NCI-H1417 (cell line): ENCODE measurements around the gene RBMS1.
A peak's percentile ranks its signal among the peaks of the same experiment; 100 is the strongest.
"Not testable (repeated sequence)": the region's sequence is repeated elsewhere in the genome, so short reads cannot be mapped to it uniquely, and the experiment has no call there.

Experiments used
- DNase-seq, 3 experiments: peaks; one replicate each; lab custom pipeline; 2025; lab: John Stamatoyannopoulos, UW

Gene RBMS1

GRCh38 chr2:160469621-160470204 is 23.9 kb downstream of the RBMS1 start:
- DNase-seq = no peak

- no peak for DNase-seq
Measured at GRCh38 chr2:160469164-160469563, 24.4 kb downstream of the RBMS1 start.

- DNase-seq = no peak
Measured at GRCh38 chr2:160467086-160467485, 26.5 kb downstream of the RBMS1 start.

- peak in 1 of 3 experiments; percentile 1 for DNase-seq
Measured at GRCh38 chr2:160465406-160465805, 28.2 kb downstream of the RBMS1 start.

GRCh38 chr2:160465002-160465401 is 28.6 kb downstream of the RBMS1 start:
- no peak for DNase-seq

GRCh38 chr2:160464017-160464416 is 29.6 kb downstream of the RBMS1 start:
- no peak for DNase-seq

GRCh38 chr2:160463245-160463644 is 30.4 kb downstream of the RBMS1 start:
- no peak for DNase-seq

- no peak for DNase-seq
Measured at GRCh38 chr2:160460333-160460731, 33.3 kb downstream of the RBMS1 start.

GRCh38 chr2:160459538-160460332 is 33.9 kb downstream of the RBMS1 start:
- DNase-seq = no peak

- DNase-seq = no peak
Measured at GRCh38 chr2:160458718-160459453, 34.7 kb downstream of the RBMS1 start.

- DNase-seq = no peak
Measured at GRCh38 chr2:160457588-160457987, 36.0 kb downstream of the RBMS1 start.

- DNase-seq = no peak
Measured at GRCh38 chr2:160454070-160454797, 39.4 kb downstream of the RBMS1 start.

- no peak for DNase-seq
Measured at GRCh38 chr2:160453111-160453820, 40.3 kb downstream of the RBMS1 start.

- no peak for DNase-seq
Measured at GRCh38 chr2:160450486-160450885, 43.1 kb downstream of the RBMS1 start.

- DNase-seq = not testable (repeated sequence)
Measured at GRCh38 chr2:160448821-160449220, 44.8 kb downstream of the RBMS1 start.

GRCh38 chr2:160445673-160446072 is 47.9 kb downstream of the RBMS1 start:
- DNase-seq = no peak

GRCh38 chr2:160442603-160443002 is 51.0 kb downstream of the RBMS1 start:
- DNase-seq = no peak

GRCh38 chr2:160440888-160441287 is 52.7 kb downstream of the RBMS1 start:
- peak in 1 of 3 experiments; percentile 0 for DNase-seq

GRCh38 chr2:160439038-160439437 is 54.6 kb downstream of the RBMS1 start:
- not testable (repeated sequence) for DNase-seq

- DNase-seq = no peak
Measured at GRCh38 chr2:160437273-160437672, 56.3 kb downstream of the RBMS1 start.

- DNase-seq = no peak
Measured at GRCh38 chr2:160434254-160434948, 59.2 kb downstream of the RBMS1 start.
